Karpas-422 (cell line): ENCODE measurements around the gene NSG1. TPM values are rescaled to one million over a fixed set of nuclear protein-coding genes. Genes with fewer than 3 reads are reported as not detected.
"Not testable (repeated sequence)": the region's sequence is repeated elsewhere in the genome, so short reads cannot be mapped to it uniquely, and the experiment has no call there.

ENCODE experiments used
- DNase-seq: peaks from one replicate; pipeline ENCODE4 v3.0.0-alpha.2; 2015
- H2AFZ ChIP-seq: fragments of 200-600 bp; sonication (generic); 2 replicates; pipeline ENCODE4 v1.6.1; 2014; ENCODE audit warnings: antibody characterized with exemption, low read length, mixed read lengths
- H3K27ac ChIP-seq: fragments of 200-600 bp; sonication (generic); 2 replicates; pipeline ENCODE4 v1.5.1; 2014; ENCODE audit warnings: mild to moderate bottlenecking, low read length, moderate library complexity
- H3K27me3 ChIP-seq: fragments of 200-600 bp; sonication (generic); 2 replicates; pipeline ENCODE4 v1.6.1; 2014; ENCODE audit warnings: low read length, mixed read lengths
- H3K36me3 ChIP-seq: fragments of 200-600 bp; sonication (generic); 2 replicates; pipeline ENCODE4 v1.6.1; 2014; ENCODE audit warnings: low read length, mixed read lengths; ENCODE audit not compliant: insufficient read depth
- H3K4me1 ChIP-seq: fragments of 200-600 bp; sonication (generic); 2 replicates; pipeline ENCODE4 v1.6.1; 2014; ENCODE audit warnings: mild to moderate bottlenecking, low read length, mixed read lengths
- H3K4me2 ChIP-seq: fragments of 200-600 bp; sonication (generic); 2 replicates; pipeline ENCODE4 v1.6.1; 2014; ENCODE audit warnings: low read length, low read depth, mild to moderate bottlenecking; ENCODE audit not compliant: poor library complexity, severe bottlenecking
- H3K4me3 ChIP-seq: fragments of 200-600 bp; sonication (generic); 2 replicates; pipeline ENCODE4 v1.5.1; 2014; ENCODE audit warnings: mild to moderate bottlenecking, antibody characterized with exemption, low read length, mixed read lengths
- H3K79me2 ChIP-seq: fragments of 200-600 bp; sonication (generic); 2 replicates; pipeline ENCODE4 v1.6.1; 2014; ENCODE audit warnings: mild to moderate bottlenecking, low read length, mixed read lengths
- H3K9ac ChIP-seq: fragments of 200-600 bp; sonication (generic); 2 replicates; pipeline ENCODE4 v1.6.0; 2014; ENCODE audit warnings: low read length
- H3K9me2 ChIP-seq: fragments of 200-600 bp; sonication (generic), shearing (Covaris generic); replicated peaks from 2 replicates; pipeline ENCODE4 v1.6.0; 2014; ENCODE audit warnings: mild to moderate bottlenecking, low read length, moderate library complexity; ENCODE audit not compliant: insufficient read depth
- H3K9me3 ChIP-seq: fragments of 300-700, 200-600 bp; sonication (generic); 2 replicates; pipeline ENCODE4 v1.6.1; 2014; ENCODE audit warnings: low read length, mixed read lengths
- H4K20me1 ChIP-seq: fragments of 200-600 bp; sonication (generic); 2 replicates; pipeline ENCODE4 v1.6.1; 2014; ENCODE audit warnings: mild to moderate bottlenecking, antibody characterized with exemption, low read length, low read depth; ENCODE audit not compliant: insufficient read depth
- total RNA-seq: library from RNA; depleted of rRNA; stranded (reverse); fragments of >200 nt; shearing (Covaris generic); gene quantifications from 2 replicates; pipeline ENCODE4 v1.2.3, GENCODE V29; 2014; ENCODE audit warnings: low replicate concordance; rRNA removed

Gene NSG1
- total RNA-seq, 1 experiment from 2014 or later, result 0.75 TPM

DNA sequence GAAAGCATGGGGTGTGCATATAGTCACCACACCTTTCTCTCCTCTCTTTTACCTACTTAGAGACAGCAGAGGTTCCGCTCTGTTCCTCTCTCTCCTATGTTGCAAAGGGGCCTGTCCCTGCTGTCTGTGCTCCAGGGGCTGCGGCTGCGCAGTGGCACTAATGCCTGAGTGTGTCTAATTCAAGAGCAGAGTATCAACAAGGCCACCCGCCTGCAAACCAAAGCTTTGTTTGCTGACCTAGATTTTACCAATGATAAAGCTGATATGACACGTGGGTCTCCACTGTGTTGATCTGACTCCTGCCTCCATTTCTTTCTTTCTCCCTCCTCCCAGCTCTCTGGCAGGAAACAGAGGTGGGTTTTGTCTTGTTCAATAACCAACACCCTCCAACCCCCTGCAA is 74.9 kb downstream of the NSG1 start:
- H2AFZ ChIP-seq, result no peak overlapping the region

DNA sequence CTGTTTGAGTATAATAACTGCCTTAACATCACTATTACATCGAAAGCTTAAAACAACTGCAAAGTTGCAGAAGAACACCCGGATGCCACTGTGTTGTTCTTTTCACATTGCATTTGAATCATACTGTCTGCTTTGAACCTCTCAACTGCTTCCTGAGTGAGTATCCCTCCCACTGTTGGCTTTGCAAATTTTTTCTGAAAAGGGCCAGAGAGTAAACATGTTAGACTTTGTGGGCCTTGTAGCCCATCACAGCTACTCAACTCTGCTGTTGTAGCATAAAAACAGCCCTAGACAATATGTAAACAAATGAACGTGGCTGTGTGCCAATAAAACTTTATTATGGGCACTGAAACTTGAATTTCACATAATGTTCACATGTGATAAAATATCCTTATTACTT is 76.1 kb downstream of the NSG1 start:
- Histone ChIP-seq H3K27ac (no peak overlapping the region), H3K36me3 (peaks cover 16% of the 10 kb centered on the region; the same call in 1 of the 2 replicates), H2AFZ (no peak overlapping the region), H4K20me1 (peaks cover 18% of the 10 kb centered on the region; the same call in 1 of the 2 replicates), H3K4me3 (no peak overlapping the region), H3K9ac (no peak overlapping the region), H3K9me2 (no peaks in the 10 kb centered on the region), H3K79me2 (no peaks in the 10 kb centered on the region), H3K4me2 (no peak overlapping the region), H3K9me3 (no peaks in the 10 kb centered on the region), H3K4me1 (peaks cover 31% of the 10 kb centered on the region), H3K27me3 (no peaks in the 10 kb centered on the region)
- DNase-seq, result no peak

More for the DNA sequence above, 74.9 kb downstream of the NSG1 start:
- no peak overlapping the region for H3K9ac ChIP-seq
- H3K9me2 ChIP-seq, result no peaks in the 10 kb centered on the region
- DNase-seq, result no peak
- no peak overlapping the region for H3K4me3 ChIP-seq
- H3K36me3 ChIP-seq, result peaks cover 16% of the 10 kb centered on the region
- H4K20me1 ChIP-seq, result peaks cover 24% of the 10 kb centered on the region; the same call in 1 of the 2 replicates
- no peaks in the 10 kb centered on the region for H3K27me3 ChIP-seq
- H3K27ac ChIP-seq, result no peak overlapping the region
- no peaks in the 10 kb centered on the region for H3K9me3 ChIP-seq
- H3K4me2 ChIP-seq, result no peak overlapping the region
- H3K4me1 ChIP-seq, result peaks cover 42% of the 10 kb centered on the region
- no peaks in the 10 kb centered on the region for H3K79me2 ChIP-seq

DNA sequence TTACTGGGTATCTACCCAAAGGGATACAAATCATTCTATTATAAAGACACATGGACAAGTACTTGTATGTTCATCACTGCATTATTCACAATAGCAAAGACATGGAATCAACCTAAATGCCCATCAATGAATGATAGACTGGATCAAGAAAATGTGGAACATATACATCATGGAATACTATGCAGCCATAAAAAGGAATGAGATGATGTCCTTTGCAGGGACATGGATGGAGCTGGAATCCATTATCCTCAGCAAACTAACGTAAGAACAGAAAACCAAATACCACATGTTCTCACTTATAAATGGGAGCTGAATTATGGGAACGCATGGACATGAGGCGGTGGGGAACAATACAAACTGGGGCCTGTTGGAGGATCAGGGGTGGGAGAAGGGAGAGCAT is 78.3 kb downstream of the NSG1 start:
- not testable (repeated sequence) for H2AFZ ChIP-seq, H3K9me3 ChIP-seq, H3K4me3 ChIP-seq, H3K9me2 ChIP-seq, H3K27ac ChIP-seq, H3K9ac ChIP-seq, H3K4me2 ChIP-seq, H3K79me2 ChIP-seq, DNase-seq, H3K27me3 ChIP-seq
- peaks cover 16% of the 10 kb centered on the region for H3K36me3 ChIP-seq
- H4K20me1 ChIP-seq, result peaks cover 18% of the 10 kb centered on the region; the same call in 1 of the 2 replicates
- H3K4me1 ChIP-seq, result peaks cover 17% of the 10 kb centered on the region

Other genes with a start within 250 kb of the NSG1 start
- not detected in 2 replicates for gene OTOP1, start 160.2 kb upstream of the NSG1 start, total RNA-seq
- 13.1 and 30.9 TPM in 2 replicates for gene TMEM128, start 138.9 kb upstream of the NSG1 start, total RNA-seq
- gene LYAR, start 96.9 kb upstream of the NSG1 start, total RNA-seq, result 19.7 and 32.2 TPM in 2 replicates
- 6.7 and 7.1 TPM in 2 replicates for gene ZBTB49, start 96.9 kb upstream of the NSG1 start, total RNA-seq
- 17.9 and 43.8 TPM in 2 replicates for gene STX18, start 154.9 kb downstream of the NSG1 start, total RNA-seq